HepG2 (cell line): ENCODE data around the gene ACE. TPM values are rescaled to one million over a fixed set of nuclear protein-coding genes. Genes with fewer than 3 reads are reported as not detected.

Source experiments
- DMAP1 ChIP-seq: IDR thresholded peaks from 2 replicates; pipeline ENCODE4 v1.6.1; 2016
- GABPB1 ChIP-seq: IDR thresholded peaks from 2 replicates; pipeline ENCODE4 v1.6.1; 2016; ENCODE audit warnings: mild to moderate bottlenecking, missing genetic modification reagents, moderate library complexity, missing compliant biosample characterization
- HNRNPLL ChIP-seq: fragments of 200-400 bp; formaldehyde crosslinking; IDR thresholded peaks from 2 replicates; pipeline ENCODE4 v1.6.1; 2017; ENCODE audit warnings: mild to moderate bottlenecking, low read depth, low read length; ENCODE audit not compliant: poor library complexity, severe bottlenecking
- PLSCR1 ChIP-seq: sonication (generic); formaldehyde crosslinking; IDR thresholded peaks from 2 replicates; pipeline ENCODE4 v1.5.0; 2020; ENCODE audit warnings: missing genetic modification reagents, mild to moderate bottlenecking, borderline replicate concordance
- PRPF4 ChIP-seq: fragments of 200-400 bp; formaldehyde crosslinking; IDR thresholded peaks from 2 replicates; pipeline ENCODE4 v1.6.1; 2016; ENCODE audit warnings: low read length, low read depth; ENCODE audit not compliant: poor library complexity, severe bottlenecking
- SMARCC2 ChIP-seq: fragments of 450-650 bp; IDR thresholded peaks from 2 replicates; pipeline ENCODE4 v1.6.1; 2017; ENCODE audit warnings: antibody characterized with exemption, mild to moderate bottlenecking
- TEAD3 ChIP-seq: optimal IDR thresholded peaks from 2 replicates; pipeline ENCODE3; 2016; ENCODE audit warnings: borderline replicate concordance
- ZBTB7A ChIP-seq: sonication (generic); formaldehyde crosslinking; IDR thresholded peaks from 2 replicates; pipeline ENCODE4 v1.8.0; 2022; ENCODE audit warnings: mild to moderate bottlenecking, missing genetic modification reagents
- ZNF225 ChIP-seq: sonication (generic); formaldehyde crosslinking; IDR thresholded peaks from 2 replicates; pipeline ENCODE4 v1.4.0; 2020; ENCODE audit warnings: mild to moderate bottlenecking, missing genetic modification reagents
- ZNF318 ChIP-seq: sonication (generic); formaldehyde crosslinking; IDR thresholded peaks from 2 replicates; pipeline ENCODE4 v1.4.0; 2020; ENCODE audit warnings: mild to moderate bottlenecking, missing genetic modification reagents
- ZNF335 ChIP-seq: sonication (generic); formaldehyde crosslinking; IDR thresholded peaks from 2 replicates; pipeline ENCODE4 v1.4.0; 2020; ENCODE audit warnings: missing genetic modification reagents
- ZNF33B ChIP-seq: sonication (generic); formaldehyde crosslinking; IDR thresholded peaks from 2 replicates; pipeline ENCODE4 v1.5.1; 2020; ENCODE audit warnings: mild to moderate bottlenecking, missing genetic modification reagents
- ZNF597 ChIP-seq: sonication (generic); formaldehyde crosslinking; IDR thresholded peaks from 2 replicates; pipeline ENCODE4 v1.5.0; 2020; ENCODE audit warnings: missing genetic modification reagents
- polyA plus RNA-seq, 8 experiments: library from polyadenylated mRNA; depleted of rRNA in 3 of 8; stranded (reverse) in 7 of 8; unstranded in 1 of 8; fragments of >200 nt; fragmentation: Illumina TruSeq in 4 of 8; extraction: Trizol in 4 of 8; gene quantifications; 2 replicates each; pipeline versions ENCODE4 v1.2.1 to v1.2.3, GENCODE V29; 2011 to 2016; ENCODE audit warnings: low read depth in 4 of 8, missing spikeins in 1 of 8, mixed read lengths in 1 of 8; ENCODE audit not compliant: insufficient read depth in 1 of 8
- total RNA-seq, 5 experiments: library from RNA; depleted of rRNA; stranded (reverse); fragments of >200 nt; fragmentation: Illumina TruSeq; extraction: Trizol; gene quantifications; 2 replicates each; pipeline ENCODE4 v1.2.3, GENCODE V29; 2016; ENCODE audit warnings: low read depth in 1 of 5
- TF ChIP-seq, protein P1 (sequence below): sonication (generic); formaldehyde crosslinking; IDR thresholded peaks from 2 replicates; pipeline ENCODE4 v1.9.0; 2021; ENCODE audit warnings: missing genetic modification reagents, mild to moderate bottlenecking, borderline replicate concordance
- TF ChIP-seq, protein P2 (sequence below): sonication (generic); formaldehyde crosslinking; IDR thresholded peaks from 2 replicates; pipeline ENCODE4 v1.8.1; 2022; ENCODE audit warnings: low read depth, mild to moderate bottlenecking, missing genetic modification reagents

ACE gene
- total and polyA plus RNA-seq, 2 of the 13 experiments (the other 11 are each of a cell fraction or from before 2014, with no cell fraction given): 0.08 to 0.13 TPM

DNA sequence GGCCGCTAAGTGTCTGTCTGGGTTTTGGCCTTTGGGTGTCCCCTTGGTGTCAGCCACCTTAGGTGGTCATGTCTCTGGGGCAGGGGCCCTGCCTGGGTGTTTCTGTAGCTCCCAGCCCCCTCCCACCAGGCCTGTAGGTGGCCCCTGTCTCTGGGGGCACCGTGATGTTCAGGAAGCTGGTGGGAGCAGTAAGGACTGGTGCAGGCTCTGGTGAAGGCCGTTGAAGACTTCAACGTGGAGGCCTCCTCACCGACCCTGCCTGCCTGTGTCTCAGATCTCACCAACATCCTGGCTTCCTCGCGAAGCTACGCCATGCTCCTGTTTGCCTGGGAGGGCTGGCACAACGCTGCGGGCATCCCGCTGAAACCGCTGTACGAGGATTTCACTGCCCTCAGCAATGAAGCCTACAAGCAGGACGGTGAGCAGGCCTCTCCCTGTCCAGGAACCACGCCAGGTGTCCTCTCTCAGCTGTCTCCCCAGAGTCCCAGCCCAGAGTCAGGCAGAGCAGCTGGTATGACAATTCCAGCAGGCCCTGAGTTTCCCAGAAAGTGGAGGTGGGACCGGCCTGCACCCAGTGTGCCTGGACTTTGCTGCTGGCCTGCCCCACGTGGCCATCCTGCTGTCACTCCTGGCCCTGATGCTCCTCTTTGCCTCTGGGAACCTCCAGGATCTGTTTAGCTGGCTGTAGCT is 2.8 kb downstream of the ACE start (continued):
- TF ChIP-seq ZNF318: no peak
- peak; percentile 2 for TF ChIP-seq HNRNPLL
- no peak for TF ChIP-seq PRPF4
- no peak for TF ChIP-seq SMARCC2
- TF ChIP-seq ZNF335: no peak
- TF ChIP-seq ZNF225 (CRISPR knock-in tag): no peak
- TF ChIP-seq ZBTB7A (CRISPR knock-in tag): no peak
- no peak for TF ChIP-seq ZNF597 (CRISPR knock-in tag)
- no peak for TF ChIP-seq DMAP1 (CRISPR knock-in tag)
- TF ChIP-seq, protein P1, sequence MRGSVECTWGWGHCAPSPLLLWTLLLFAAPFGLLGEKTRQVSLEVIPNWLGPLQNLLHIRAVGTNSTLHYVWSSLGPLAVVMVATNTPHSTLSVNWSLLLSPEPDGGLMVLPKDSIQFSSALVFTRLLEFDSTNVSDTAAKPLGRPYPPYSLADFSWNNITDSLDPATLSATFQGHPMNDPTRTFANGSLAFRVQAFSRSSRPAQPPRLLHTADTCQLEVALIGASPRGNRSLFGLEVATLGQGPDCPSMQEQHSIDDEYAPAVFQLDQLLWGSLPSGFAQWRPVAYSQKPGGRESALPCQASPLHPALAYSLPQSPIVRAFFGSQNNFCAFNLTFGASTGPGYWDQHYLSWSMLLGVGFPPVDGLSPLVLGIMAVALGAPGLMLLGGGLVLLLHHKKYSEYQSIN: no peak
- TF ChIP-seq PLSCR1 (CRISPR knock-in tag): no peak
- TF ChIP-seq, protein P2, sequence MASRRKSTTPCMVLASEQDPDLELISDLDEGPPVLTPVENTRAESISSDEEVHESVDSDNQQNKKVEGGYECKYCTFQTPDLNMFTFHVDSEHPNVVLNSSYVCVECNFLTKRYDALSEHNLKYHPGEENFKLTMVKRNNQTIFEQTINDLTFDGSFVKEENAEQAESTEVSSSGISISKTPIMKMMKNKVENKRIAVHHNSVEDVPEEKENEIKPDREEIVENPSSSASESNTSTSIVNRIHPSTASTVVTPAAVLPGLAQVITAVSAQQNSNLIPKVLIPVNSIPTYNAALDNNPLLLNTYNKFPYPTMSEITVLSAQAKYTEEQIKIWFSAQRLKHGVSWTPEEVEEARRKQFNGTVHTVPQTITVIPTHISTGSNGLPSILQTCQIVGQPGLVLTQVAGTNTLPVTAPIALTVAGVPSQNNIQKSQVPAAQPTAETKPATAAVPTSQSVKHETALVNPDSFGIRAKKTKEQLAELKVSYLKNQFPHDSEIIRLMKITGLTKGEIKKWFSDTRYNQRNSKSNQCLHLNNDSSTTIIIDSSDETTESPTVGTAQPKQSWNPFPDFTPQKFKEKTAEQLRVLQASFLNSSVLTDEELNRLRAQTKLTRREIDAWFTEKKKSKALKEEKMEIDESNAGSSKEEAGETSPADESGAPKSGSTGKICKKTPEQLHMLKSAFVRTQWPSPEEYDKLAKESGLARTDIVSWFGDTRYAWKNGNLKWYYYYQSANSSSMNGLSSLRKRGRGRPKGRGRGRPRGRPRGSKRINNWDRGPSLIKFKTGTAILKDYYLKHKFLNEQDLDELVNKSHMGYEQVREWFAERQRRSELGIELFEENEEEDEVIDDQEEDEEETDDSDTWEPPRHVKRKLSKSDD (CRISPR knock-in tag): no peak
- no peak for TF ChIP-seq GABPB1
- no peak for TF ChIP-seq TEAD3 (CRISPR knock-in tag)
- no peak for TF ChIP-seq ZNF33B (CRISPR knock-in tag)
